Neural cell (in vitro differentiated cells): ENCODE measurements around the gene MIXL1. TPM values are rescaled to one million over a fixed set of nuclear protein-coding genes. Genes with fewer than 3 reads are reported as not detected.

Experiments
- H2AFZ ChIP-seq: fragments of 200-600, 300-800 bp; sonication (generic), shearing (Covaris generic); 2 replicates; pipeline ENCODE4 v1.6.0; 2014; ENCODE audit warnings: low read depth, mild to moderate bottlenecking, antibody characterized with exemption, low read length, moderate library complexity
- H3F3A ChIP-seq: fragments of 200-600 bp; shearing (Covaris generic); 2 replicates; pipeline ENCODE4 v1.6.1; 2016; ENCODE audit warnings: mild to moderate bottlenecking, moderate library complexity, mixed read lengths, antibody characterized with exemption, low read length; ENCODE audit not compliant: insufficient read depth, poor library complexity, severe bottlenecking
- H3K27ac ChIP-seq: fragments of 200-600, 300-800 bp; sonication (generic), shearing (Covaris generic); 2 replicates; pipeline ENCODE4 v1.5.1; 2014; ENCODE audit warnings: mild to moderate bottlenecking, low read length, moderate library complexity
- H3K27me3 ChIP-seq: fragments of 300-800, 200-600 bp; sonication (generic), shearing (Covaris generic); 2 replicates; pipeline ENCODE4 v1.6.0; 2014; ENCODE audit warnings: mild to moderate bottlenecking, low read depth, low read length, moderate library complexity; ENCODE audit not compliant: insufficient read depth
- H3K36me3 ChIP-seq: fragments of 300-800, 200-600 bp; sonication (generic), shearing (Covaris generic); 2 replicates; pipeline ENCODE4 v1.5.1; 2014; ENCODE audit warnings: mild to moderate bottlenecking, antibody characterized with exemption, low read length, moderate library complexity; ENCODE audit not compliant: insufficient read depth
- H3K4me2 ChIP-seq: fragments of 300-800, 200-600 bp; sonication (generic), shearing (Covaris generic); 2 replicates; pipeline ENCODE4 v1.6.0; 2014; ENCODE audit warnings: mild to moderate bottlenecking, low read length
- H3K4me3 ChIP-seq: fragments of 300-800, 200-600 bp; sonication (generic), shearing (Covaris generic); 2 replicates; pipeline ENCODE4 v1.5.1; 2014; ENCODE audit warnings: mild to moderate bottlenecking, low read length, moderate library complexity
- H3K79me2 ChIP-seq: fragments of 200-600 bp; shearing (Covaris generic); replicated peaks from 2 replicates; pipeline ENCODE4 v1.6.0; 2014; ENCODE audit warnings: mild to moderate bottlenecking, low read length, moderate library complexity; ENCODE audit not compliant: insufficient read depth
- H3K9ac ChIP-seq: fragments of 300-800, 200-600 bp; sonication (generic), shearing (Covaris generic); 2 replicates; pipeline ENCODE4 v1.6.1; 2016; ENCODE audit warnings: mild to moderate bottlenecking, low read length, mixed read lengths
- H3K9me2 ChIP-seq: fragments of 200-600 bp; shearing (Covaris generic); 2 replicates; pipeline ENCODE4 v1.6.1; 2016; ENCODE audit warnings: mild to moderate bottlenecking, low read length, mixed read lengths; ENCODE audit not compliant: insufficient read depth
- H3K9me3 ChIP-seq: fragments of 200-600, 300-800 bp; sonication (generic), shearing (Covaris generic); 2 replicates; pipeline ENCODE4 v1.6.1; 2016; ENCODE audit warnings: mild to moderate bottlenecking, mixed run types, low read length, moderate library complexity, mixed read lengths
- H4K20me1 ChIP-seq: fragments of 200-600 bp; shearing (Covaris generic); 2 replicates; pipeline ENCODE4 v1.6.1; 2016; ENCODE audit warnings: mild to moderate bottlenecking, mixed run types; ENCODE audit not compliant: insufficient read depth
- CTCF ChIP-seq: fragments of 450-650 bp; IDR thresholded peaks from 2 replicates; pipeline ENCODE4 v1.5.1; 2014; ENCODE audit warnings: antibody characterized with exemption, mild to moderate bottlenecking, moderate library complexity; ENCODE audit not compliant: poor library complexity, severe bottlenecking
- EP300 ChIP-seq: fragments of 450-650 bp; conservative IDR thresholded peaks from 2 replicates; pipeline ENCODE4 v1.6.1; 2014; ENCODE audit warnings: antibody characterized with exemption, mild to moderate bottlenecking, moderate library complexity; ENCODE audit not compliant: poor library complexity, severe bottlenecking
- EZH2 ChIP-seq: fragments of 200-600, 300-800 bp; shearing (Covaris generic), sonication (generic); IDR thresholded peaks from 2 replicates; pipeline ENCODE4 v1.6.1; 2014; ENCODE audit warnings: antibody characterized with exemption, low read length, borderline replicate concordance, mild to moderate bottlenecking; ENCODE audit not compliant: insufficient read depth, poor library complexity, severe bottlenecking
- MXI1 ChIP-seq: fragments of 450-650 bp; conservative IDR thresholded peaks from 2 replicates; pipeline ENCODE4 v1.6.1; 2014; ENCODE audit warnings: antibody characterized with exemption, mild to moderate bottlenecking; ENCODE audit not compliant: poor library complexity, severe bottlenecking
- POLR2AphosphoS5 ChIP-seq: IDR thresholded peaks from 2 replicates; pipeline ENCODE4 v1.6.1; 2012
- RAD21 ChIP-seq: fragments of 450-650 bp; conservative IDR thresholded peaks from 2 replicates; pipeline ENCODE4 v1.6.1; 2014; ENCODE audit warnings: antibody characterized with exemption, mild to moderate bottlenecking, moderate library complexity
- REST ChIP-seq: IDR thresholded peaks from 2 replicates; pipeline ENCODE4 v1.6.1; 2012; ENCODE audit warnings: borderline replicate concordance
- SMC3 ChIP-seq: fragments of 450-650 bp; conservative IDR thresholded peaks from 2 replicates; pipeline ENCODE4 v1.6.1; 2014; ENCODE audit warnings: antibody characterized with exemption, mild to moderate bottlenecking, moderate library complexity; ENCODE audit not compliant: poor library complexity
- TAF1 ChIP-seq: IDR thresholded peaks from 2 replicates; pipeline ENCODE4 v1.6.1; 2012; ENCODE audit warnings: low read depth
- polyA minus RNA-seq: library from RNA; depleted of rRNA, polyadenylated mRNA; stranded (reverse); fragments of >200 nt; gene quantifications from 2 replicates; pipeline ENCODE4 v1.2.3, GENCODE V29; 2014
- polyA plus RNA-seq: library from polyadenylated mRNA; depleted of rRNA; stranded (reverse); fragments of >200 nt; gene quantifications from 2 replicates; pipeline ENCODE4 v1.2.3, GENCODE V29; 2014

The MIXL1 gene
- polyA plus RNA-seq, result not detected in 2 replicates
- polyA minus RNA-seq, result not detected in 2 replicates

- Histone ChIP-seq H3K4me3 (peak within 1 kb of the TSS; percentile 67), H3K9ac (peak within 1 kb of the TSS; percentile 31), H3K4me2 (no peak within 1 kb of the TSS), H3K36me3 (no peaks in the 10 kb centered on the region), H3K27me3 (peaks cover 32% of the 10 kb centered on the region), H4K20me1 (no peaks in the 10 kb centered on the region), H2AFZ (no peak within 1 kb of the TSS), H3F3A (no peaks in the 10 kb centered on the region), H3K79me2 (no peaks in the 10 kb centered on the region), H3K9me3 (no peaks in the 10 kb centered on the region), H3K9me2 (no peaks in the 10 kb centered on the region), H3K27ac (no peak within 1 kb of the TSS)
- TF ChIP-seq REST, result no peak
- no peak for TF ChIP-seq TAF1
- no peak for TF ChIP-seq RAD21
- no peak for TF ChIP-seq EP300
- TF ChIP-seq CTCF, result no peak
- no peak for TF ChIP-seq MXI1
- TF ChIP-seq POLR2AphosphoS5, result no peak
- TF ChIP-seq SMC3, result no peak
- no peak for TF ChIP-seq EZH2
Observed at GRCh38 chr1:226223157-226223785, at the start of gene MIXL1. Gene MIXL1 (plus strand): TSS chr1:226223664. CDS start chr1:226223682, 18 bp downstream.

GRCh38 chr1:226176870-226177269 is 46.6 kb upstream of the MIXL1 start:
- Histone ChIP-seq H4K20me1 (no peaks in the 10 kb centered on the region), H3K36me3 (no peaks in the 10 kb centered on the region), H3K27ac (no peak overlapping the region), H2AFZ (no peak overlapping the region), H3F3A (no peaks in the 10 kb centered on the region), H3K4me3 (no peak overlapping the region), H3K9ac (no peak overlapping the region), H3K9me2 (no peaks in the 10 kb centered on the region), H3K9me3 (no peaks in the 10 kb centered on the region), H3K79me2 (peaks cover 39% of the 10 kb centered on the region), H3K27me3 (no peaks in the 10 kb centered on the region), H3K4me2 (no peak overlapping the region)
- TF ChIP-seq TAF1 (no peak), EZH2 (no peak), POLR2AphosphoS5 (no peak), RAD21 (no peak), REST (no peak), SMC3 (no peak), CTCF (no peak), MXI1 (no peak), EP300 (no peak)
